Sigmoid colon (tissue), 4 donors: ENCODE results near the gene EPX.

Experiments
- POLR2A ChIP-seq, 2 donors: fragments of 450-650 bp; IDR thresholded peaks; one replicate each; pipeline ENCODE4 v1.6.1; 2016; ENCODE audit warnings: antibody characterized with exemption in 2 of 2, mild to moderate bottlenecking in 2 of 2, moderate library complexity in 2 of 2
- POLR2AphosphoS5 ChIP-seq, 4 donors: sonication (generic); formaldehyde crosslinking; IDR thresholded peaks; one replicate each; pipeline ENCODE4 v1.6.1; 2017; ENCODE audit warnings: antibody characterized with exemption in 4 of 4

DNA sequence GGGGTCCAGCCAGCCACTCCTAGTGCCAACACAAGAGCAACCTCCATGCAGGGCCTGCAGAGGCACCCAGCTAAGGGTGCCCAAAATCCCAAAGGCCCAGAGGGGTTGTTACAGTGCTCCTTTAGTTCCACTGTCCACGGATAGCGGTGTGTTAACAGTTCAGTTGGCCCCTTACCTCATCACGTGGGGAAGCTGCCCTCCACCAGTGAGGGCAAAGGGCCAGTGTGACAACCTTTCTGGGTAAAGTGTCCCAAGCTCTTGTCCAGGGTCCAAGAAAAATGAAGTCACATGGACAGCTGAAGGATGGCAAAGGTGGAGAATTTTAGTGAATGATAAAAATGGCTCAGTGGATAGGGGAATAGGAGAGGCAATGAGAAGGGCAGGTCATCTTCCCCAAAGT is 35.2 kb downstream of the EPX start:
- no peak for TF ChIP-seq POLR2AphosphoS5 (IDR thresholded peaks at IDR 0.05)
- no peak for TF ChIP-seq POLR2A (IDR thresholded peaks at IDR 0.05)
